NCI-H2196 (cell line): ENCODE results near the gene PLEKHO2.
A peak's percentile ranks its signal among the peaks of the same experiment; 100 is the strongest.

Experiments
- DNase-seq: peaks from one replicate; lab custom pipeline; 2025; ENCODE audit not compliant: unreplicated experiment; lab: John Stamatoyannopoulos, UW

PLEKHO2 gene

DNA sequence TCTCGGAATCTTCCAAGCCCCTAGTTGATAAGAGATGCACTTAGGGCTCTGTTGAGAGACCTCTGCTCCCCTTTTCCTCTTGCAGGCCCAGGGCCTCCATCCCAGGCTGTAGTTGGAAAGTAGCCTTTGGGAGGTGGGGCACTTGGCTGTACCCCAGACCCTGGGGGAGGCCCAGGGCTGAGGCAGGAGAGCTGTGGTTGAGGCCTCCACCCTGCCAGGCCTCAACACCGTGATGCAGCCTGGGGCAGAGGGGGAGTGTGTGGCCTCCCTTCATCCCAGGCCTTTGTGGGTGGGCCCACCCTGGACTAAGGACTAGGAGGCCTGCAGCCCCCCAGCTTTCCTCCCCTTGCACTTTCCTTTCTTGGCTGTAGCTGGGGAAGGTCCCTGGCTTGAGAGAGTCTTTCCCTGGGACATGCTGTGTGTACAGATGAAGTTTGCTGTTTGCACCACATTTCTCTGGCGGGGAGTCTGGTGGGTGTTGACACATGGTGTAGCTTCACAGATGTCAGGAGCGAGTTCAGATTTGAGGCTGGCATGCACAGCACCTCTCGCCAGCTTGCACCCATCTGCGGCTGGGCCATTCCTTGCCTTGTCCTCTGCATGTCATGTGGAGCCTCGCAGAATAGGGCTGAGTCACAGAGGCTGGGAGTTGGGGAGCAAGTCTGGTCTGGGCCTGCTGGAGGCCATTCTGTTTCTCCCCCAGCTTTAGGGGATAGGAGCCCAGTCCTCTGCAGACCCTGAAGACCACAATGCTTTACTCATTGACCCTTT is 13.7 kb downstream of the PLEKHO2 start:
- DNase-seq = no peak

DNA sequence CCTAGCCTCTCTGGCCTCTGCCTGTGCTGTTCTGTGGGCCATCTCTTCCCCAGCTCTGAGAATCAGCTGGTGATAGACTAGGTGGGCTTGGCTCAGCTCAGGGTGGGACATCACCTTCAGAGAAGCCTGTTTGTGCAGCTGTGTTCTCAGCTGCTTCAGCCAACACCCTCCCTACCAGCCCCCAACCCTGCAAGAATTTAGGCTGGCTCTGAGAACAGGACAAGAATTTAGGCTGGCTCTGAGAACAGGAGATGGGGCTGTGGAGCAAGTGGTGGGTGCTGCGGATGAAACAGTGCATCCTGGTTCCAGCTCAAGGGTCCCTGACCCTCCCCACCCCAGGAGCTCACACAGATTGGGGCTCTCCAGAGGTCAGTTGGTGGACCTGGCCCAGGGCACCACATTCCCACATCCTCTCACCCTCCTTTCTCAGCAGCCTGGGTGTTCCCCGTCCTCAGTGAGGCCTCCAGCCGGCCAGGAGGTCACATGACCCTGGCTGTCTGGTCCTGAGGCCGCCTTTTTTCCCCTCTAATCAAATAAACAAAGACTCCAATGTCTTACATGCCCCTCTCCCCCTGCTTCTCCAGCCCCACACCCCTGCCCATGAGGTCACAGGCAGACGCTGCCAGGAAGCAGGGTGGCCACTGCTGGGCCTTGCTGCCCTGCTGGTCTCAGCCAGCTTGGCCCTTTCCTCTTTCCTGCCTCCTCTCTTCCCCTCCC is 14.9 kb downstream of the PLEKHO2 start:
- peak; percentile 13 for DNase-seq

DNA sequence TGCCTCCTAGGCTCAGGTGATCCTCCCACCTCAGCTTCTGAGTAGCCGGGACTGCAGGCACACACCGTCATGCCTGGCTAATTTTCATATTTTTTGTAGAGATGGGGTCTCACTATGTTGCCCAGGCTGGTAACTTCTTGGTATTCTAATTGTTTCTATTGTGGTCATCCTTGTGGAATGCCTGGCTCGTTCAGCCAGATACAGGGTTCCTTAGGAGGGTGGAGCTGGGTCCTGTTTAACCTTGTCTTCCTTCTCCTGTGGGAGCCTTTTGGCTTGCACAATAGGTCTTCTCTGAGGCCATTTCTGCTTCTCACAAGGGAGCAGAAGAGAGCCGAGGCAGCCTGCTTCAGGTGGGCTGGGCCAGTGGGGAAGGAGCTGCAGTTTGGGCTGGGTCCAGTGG is 15.7 kb downstream of the PLEKHO2 start:
- no peak for DNase-seq

DNA sequence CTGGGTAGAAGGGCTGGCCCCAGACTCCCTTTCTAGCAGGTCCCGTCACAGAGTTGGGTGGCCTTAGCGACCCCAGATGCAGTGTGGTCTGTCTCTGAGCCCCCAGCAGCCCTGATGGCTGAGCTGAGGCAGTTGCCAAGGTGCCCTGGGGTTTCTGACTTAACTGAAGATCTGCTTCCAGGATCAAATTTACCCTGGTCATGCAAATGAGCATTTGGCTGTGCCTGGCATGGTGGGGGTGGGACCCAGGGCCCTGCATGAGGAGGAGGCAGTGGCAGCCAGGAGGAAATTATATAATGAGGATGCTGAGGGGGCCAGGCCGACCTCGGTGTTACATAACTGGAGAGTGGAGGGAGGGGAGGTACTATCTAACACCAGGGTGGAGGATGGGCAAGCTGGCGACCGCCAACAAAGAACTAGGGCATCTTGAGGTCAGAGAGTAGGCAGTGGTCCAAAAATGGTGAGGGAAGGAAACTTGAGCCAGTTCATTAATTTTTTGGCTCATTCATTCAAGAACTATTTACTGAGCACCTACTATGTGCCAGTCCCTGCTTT is 16.4 kb downstream of the PLEKHO2 start:
- peak; percentile 7 for DNase-seq

DNA sequence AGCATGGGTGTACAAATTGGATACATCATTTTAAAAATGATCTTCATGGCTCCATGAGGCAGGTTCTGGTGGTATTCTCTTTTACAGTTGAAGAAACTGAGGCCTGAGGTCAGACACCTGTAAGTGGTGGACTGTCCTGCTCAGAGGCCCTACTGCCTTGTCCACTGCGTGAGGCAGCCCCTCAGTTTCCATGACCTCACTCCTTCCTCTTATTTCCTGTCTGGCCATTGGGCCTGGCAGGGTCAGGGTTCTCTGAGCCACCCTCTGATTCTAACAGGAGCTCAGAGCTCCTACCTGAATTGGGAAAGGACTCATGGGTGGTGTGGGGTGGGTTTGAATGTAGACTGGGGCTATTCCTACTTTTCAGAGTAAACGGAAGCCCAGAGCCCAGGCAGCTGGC is 17.5 kb downstream of the PLEKHO2 start:
- no peak for DNase-seq

DNA sequence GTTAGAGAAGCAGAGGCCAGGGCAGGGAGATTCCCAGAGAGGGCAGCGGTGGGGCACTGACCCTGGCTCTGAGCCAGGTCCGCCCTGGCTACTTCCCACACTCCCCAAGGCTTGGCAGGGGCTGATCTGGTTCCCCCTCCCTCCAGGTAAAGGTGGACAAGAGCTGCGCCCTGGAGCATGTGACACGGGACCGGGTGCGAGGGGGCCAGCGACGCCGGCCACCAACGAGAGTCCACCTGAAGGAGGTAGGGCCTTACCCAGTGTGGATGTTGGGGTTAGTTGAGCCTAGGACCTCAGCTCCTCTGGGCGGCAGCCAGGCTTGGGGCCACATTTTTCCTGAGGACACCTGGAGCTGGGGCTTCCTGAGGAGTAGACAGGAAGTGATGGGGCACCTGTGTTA is 19.6 kb downstream of the PLEKHO2 start:
- DNase-seq = no peak

DNA sequence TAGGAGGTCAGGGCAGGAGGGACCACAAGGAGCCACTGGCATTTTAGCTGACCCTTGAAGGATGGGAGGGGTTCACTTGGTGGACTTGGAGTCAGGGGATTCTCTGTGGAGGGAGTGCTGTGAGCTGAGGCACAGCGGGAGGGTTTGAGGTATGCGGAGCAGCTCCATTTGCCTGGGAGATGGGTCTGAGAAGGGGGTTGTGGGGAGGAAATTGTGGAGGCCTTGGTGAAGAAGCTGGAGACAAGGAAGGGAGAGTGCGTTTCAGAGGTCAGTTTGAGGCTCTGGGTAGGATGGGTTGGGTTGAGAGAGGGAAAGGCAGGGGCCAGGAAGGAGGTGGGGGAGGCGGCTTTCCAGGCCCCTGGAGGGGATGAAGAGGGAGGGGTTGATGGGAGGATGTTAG is 20.2 kb downstream of the PLEKHO2 start:
- DNase-seq = no peak

DNA sequence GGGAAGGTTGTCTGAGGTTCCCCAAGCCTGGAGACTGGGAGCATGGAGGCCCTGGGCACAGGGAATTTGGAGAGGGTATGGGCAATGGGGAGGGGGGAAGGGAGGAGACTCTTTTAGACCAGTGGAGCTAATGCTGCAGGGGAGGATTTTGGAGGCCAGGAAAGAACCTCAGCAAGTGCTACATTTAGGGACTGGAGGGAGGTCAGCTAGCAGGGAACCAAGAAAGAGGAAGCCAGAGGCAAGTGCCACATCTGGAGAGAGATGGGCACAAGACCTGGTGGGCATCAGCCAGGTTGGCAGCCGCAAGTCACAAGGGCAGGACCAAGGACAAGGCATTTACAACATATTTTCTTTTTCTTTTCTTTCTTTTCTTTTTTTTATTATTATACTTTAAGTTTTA is 20.7 kb downstream of the PLEKHO2 start:
- DNase-seq = no peak

DNA sequence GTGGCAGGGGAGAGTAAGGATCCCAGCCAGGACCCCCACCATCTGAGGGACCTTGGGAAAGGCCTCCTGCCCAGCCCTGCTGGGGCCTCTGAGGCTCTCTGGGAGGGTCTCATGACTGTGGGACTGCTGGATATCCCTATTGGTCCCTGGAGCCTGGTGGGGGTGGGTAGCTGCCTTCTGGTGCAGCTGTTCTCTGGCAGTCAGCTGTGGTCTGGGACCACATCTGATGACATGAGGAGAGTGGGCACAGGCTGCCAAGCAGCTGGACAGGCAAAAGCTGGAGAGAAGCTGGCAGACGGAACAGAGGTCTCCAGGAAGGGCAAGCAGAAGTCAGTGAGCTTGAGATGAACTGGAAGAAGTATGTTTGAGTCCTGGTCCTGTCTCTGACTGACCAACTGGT is 22.4 kb downstream of the PLEKHO2 start:
- DNase-seq = no peak

DNA sequence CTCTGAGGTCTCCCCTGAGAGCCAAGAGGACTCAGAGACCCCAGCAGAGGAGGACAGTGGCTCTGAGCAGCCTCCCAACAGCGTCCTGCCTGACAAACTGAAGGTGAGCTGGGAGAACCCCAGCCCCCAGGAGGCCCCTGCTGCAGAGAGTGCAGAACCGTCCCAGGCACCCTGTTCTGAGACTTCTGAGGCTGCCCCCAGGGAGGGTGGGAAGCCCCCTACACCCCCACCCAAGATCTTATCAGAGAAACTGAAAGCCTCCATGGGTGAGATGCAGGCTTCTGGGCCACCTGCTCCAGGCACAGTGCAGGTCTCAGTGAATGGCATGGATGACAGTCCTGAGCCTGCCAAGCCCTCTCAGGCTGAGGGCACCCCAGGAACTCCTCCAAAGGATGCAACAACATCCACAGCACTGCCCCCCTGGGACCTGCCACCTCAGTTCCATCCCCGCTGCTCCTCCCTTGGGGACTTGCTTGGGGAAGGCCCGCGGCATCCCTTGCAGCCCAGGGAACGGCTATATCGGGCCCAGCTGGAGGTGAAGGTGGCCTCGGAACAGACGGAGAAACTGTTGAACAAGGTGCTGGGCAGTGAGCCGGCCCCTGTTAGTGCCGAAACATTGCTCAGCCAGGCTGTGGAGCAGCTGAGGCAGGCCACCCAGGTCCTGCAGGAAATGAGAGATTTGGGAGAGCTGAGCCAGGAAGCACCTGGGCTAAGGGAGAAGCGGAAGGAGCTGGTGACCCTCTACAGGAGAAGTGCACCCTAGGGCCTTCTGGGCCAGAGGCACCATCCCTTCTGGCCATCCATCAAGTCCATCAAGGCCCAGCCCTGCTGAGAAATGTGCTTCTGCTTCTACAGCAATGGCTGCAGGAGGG is 23.6 kb downstream of the PLEKHO2 start:
- no peak for DNase-seq

DNA sequence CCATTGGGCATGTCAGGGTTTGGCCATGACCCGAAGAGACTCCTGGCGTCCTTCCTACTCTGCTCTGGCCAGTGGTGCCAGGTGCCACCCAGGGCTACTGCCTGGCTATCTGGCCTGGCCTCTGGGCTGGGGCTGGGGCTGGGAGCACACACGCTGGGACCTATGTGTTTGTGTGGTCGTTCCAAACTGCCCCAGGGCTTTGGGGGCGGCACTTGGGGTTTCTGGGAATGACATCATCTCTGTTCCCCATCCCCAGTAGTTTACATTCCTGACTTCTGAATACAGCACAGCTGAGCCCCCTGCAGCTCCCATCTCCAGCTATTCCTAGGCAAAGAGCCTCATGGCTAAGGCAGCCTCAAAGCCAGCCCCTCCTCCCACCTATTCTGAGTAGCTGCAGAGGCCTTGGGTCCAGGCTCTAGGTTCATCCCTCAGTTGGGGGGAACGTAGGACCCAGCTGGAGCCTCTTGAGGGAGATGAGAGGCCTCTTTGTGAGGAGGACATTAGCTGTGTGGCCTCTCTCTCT is 24.3 kb downstream of the PLEKHO2 start:
- no peak for DNase-seq

DNA sequence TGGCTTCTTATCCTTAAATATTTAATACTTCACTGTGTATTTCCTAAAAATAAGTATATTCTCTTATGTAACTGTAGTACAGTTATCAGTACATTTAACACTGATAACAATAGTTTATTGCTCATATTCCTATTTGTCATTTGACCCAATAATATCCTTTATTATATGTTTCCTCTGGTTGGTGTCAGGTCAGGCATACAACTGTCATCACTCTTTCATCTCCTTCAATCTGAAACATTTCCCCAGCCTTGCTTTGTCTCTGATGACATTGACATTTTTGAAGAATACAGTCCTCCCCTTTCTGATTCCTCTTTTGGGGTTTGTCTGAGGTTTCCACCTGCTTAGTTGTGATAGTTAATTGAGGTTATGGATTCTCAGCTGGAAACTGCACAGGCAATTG is 27.8 kb downstream of the PLEKHO2 start:
- DNase-seq = no peak

DNA sequence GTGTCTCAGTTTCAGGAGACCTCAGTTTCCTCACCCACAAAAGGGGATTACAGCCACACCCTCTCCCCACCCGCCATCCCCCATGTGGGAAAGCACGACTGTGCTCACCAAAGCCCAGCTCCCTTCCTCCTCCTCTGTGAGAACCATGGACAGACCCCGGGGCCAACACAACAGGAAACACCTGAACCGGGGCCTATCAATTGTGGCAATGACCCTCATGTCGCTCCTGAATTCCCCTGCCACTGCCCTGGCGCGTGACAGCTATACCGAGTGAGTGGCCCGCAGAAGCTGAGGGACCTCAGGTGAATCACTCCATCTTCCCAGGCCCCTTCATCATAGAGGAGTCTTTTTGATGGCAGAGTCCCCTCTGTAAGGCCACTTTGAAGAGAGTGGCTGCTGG is 28.6 kb downstream of the PLEKHO2 start:
- DNase-seq = no peak

DNA sequence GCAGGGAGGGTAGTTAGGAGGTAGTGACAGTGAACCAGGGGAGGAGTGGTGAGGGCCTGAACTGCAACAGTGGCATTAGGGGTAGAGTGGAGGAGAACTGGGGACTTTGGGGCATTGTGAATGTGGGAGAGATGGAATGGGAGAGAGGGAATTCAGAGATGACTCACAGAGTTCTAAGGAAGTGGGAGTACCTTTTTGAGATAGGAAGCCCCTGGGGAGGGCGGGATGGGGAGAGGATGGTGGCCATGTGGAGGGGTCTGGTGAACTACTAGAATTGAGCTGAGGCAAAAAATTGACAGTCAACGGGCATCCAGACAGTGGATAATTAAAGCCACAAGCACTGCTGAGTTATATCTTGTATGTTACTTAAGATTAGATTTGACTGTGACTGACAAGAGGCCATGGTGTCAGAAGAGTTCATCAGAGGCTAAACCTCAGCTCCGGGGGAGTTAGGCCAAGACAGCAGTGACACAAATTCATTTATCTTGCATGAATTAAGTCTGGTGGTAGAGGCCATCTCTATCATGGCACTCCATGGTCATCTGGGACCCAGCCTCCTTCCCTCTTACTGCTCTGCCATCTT is 34.0 kb downstream of the PLEKHO2 start:
- DNase-seq = no peak

DNA sequence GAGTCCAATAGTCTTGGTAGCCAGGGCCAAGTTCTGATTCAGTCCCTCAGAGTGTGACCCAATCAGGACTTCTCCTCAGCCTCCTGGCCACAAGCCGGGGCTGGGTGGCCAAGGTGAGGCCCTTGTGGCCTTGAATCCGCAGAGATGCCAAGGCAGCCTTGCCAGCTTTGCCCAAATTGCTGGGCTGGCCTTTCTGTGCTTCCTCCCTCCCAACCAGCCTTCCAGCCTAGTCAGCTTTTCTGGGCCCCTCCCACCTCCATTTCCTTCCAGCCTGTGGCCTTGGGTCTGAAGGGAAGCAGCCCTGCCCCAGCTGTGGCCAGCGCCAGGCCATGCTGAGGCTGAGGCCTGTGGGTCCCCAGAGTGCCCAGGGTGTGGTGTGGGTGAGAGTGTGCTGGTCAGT is 35.7 kb downstream of the PLEKHO2 start:
- DNase-seq = no peak

DNA sequence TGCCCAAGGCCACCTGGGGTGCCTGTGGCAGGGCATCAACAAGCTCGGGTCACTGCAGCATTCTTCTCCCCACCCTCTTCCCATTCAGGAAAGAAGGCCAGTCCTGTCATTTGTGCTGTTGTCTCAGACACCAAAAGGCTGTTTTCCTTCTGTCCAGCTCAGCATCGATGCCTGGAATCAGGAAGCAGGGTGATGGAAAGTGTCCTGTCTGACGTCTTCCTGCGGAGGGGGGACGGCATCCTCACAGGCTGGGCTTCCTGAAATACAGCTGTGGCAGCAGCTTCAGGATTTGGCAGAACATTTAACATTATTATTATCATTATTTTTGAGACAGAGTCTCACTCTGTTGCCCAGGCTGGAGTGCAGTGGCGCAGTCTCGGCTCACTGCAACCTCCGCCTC is 37.0 kb downstream of the PLEKHO2 start:
- DNase-seq = no peak

DNA sequence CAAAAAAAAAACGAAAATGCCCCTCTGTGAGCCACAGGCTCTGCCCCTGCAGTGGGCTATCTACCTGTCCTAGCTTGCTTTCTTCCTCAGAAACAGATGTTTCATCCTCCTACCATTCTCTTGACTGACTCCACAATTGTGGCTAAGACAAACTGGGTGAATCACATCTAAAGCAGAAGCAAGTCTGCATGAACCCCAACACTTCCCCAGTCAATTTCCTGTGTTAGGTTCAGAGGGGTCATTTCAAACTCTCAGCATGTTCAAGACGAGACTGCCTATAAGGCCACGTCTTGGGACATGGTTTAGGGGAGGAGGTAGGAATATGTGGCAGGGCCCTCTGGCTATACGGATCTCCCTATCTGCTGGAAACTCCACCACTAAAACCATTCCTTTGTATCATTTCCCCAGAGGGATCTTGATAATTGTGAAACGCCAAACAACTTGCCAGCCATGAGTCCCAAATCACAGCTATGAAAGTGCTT is 41.4 kb downstream of the PLEKHO2 start:
- DNase-seq = no peak

DNA sequence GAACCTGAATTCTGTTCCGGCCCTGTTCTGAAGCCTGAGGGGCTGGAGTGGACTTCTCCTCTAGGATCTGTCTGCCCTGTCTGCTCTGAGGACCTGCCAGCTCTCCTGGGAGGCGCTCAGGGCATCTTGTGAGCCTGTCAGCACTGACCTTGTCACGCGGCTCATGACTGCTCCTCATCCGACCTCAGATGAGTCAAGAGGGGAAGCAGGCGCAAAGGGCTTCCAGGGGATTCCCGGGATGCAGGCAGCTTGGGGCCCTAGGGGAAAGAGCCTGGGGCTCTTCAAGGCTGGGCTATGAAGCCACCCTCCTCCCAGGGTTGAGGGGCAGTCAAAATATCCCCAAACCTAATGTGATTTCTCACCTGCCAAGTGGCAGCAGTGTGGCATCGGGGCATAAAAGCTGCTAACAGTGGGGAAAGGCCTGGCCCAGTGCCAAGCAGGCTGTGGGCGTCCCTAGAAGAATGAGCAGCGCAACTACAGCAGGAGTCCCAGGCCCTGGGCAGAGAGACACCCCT is 42.3 kb downstream of the PLEKHO2 start:
- DNase-seq = peak; percentile 4

DNA sequence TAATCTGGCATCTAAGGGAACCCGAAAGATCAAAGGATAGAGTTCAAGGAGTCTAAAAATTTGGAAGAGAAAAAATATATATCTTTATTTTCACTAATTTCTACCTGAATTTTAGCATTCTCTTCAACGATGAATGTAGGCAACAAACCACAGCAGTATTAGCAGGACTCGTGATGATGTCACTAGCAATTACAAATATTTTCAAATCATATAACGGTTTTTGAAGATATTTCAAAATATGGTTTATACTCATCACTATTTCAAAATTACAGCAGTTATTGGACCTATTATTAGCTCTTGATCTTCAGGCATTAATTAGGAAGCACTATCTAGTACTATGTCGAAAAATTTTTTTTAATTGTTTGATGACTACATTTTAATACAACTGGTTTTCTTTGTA is 43.0 kb downstream of the PLEKHO2 start:
- DNase-seq = no peak

DNA sequence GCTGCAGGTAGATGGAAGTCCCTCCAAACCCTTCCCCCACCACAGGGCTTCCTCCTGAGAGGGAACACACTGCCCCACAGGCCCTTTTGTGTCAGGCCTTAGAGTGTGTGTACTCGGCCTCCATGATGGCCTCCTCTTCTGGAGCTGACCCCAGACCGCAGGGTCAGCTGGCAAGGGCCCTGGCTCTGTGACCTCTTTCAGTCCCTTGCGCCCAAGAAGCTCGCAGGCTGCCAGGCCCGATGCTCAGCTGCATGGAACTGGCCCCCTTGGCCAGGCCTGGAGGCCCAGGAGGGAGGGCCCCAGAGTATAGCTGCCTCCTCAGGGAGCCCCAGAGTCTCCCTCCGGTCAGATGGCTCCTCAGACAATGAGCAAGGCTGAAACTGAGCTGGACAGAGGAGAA is 46.6 kb downstream of the PLEKHO2 start:
- no peak for DNase-seq
